Vagina (tissue), 2 donors: ENCODE data around the gene IL3RA. TPM values are rescaled to one million over a fixed set of nuclear protein-coding genes. Genes with fewer than 3 reads are reported as not detected.
"Not testable (repeated sequence)": the region's sequence is repeated elsewhere in the genome, so short reads cannot be mapped to it uniquely, and the experiment has no call there.

Source experiments
- DNase-seq, 2 donors: peaks; one replicate each; pipeline ENCODE4 v3.0.0-alpha.2; 2017; ENCODE audit errors: extremely low spot score in 2 of 2
- H3K27ac ChIP-seq: fragments of 200-600 bp; sonication (generic); one replicate; pipeline ENCODE4 v1.5.1; 2019
- H3K27me3 ChIP-seq: fragments of 200-600 bp; sonication (generic); one replicate; pipeline ENCODE4 v1.5.1; 2019
- H3K36me3 ChIP-seq, 2 donors: fragments of 200-600 bp; sonication (generic); one replicate each; pipeline ENCODE4 v1.5.1; 2017 to 2019
- H3K4me1 ChIP-seq: fragments of 200-600 bp; sonication (generic); one replicate; pipeline ENCODE4 v1.5.1; 2019
- H3K4me3 ChIP-seq, 2 donors: fragments of 200-600 bp; sonication (generic); 1 replicate in 1 of 2; 2 replicates in 1 of 2; pipeline ENCODE4 v1.5.1; 2016 to 2019
- H3K9me3 ChIP-seq: fragments of 200-600 bp; sonication (generic); one replicate; pipeline ENCODE4 v1.5.1; 2019
- POLR2A ChIP-seq, 2 donors: fragments of 450-650 bp; IDR thresholded peaks; one replicate each; pipeline ENCODE4 v1.6.1; 2017; ENCODE audit warnings: antibody characterized with exemption in 2 of 2, mild to moderate bottlenecking in 2 of 2, moderate library complexity in 2 of 2
- POLR2AphosphoS5 ChIP-seq, 2 donors: sonication (generic); formaldehyde crosslinking; IDR thresholded peaks; one replicate each; pipeline ENCODE4 v1.9.0; 2017; ENCODE audit warnings: antibody characterized with exemption in 2 of 2, mild to moderate bottlenecking in 2 of 2, low read depth in 1 of 2; ENCODE audit not compliant: insufficient read depth in 1 of 2
- intact Hi-C: fragments of 100-400 bp; cut with DNase I; formaldehyde crosslinking; loops from one replicate; pipeline ENCODE4 v1.15.1; 2023
- total RNA-seq: library from RNA; depleted of rRNA; stranded (reverse); fragments of >200 nt; gene quantifications from one replicate; pipeline ENCODE4 v1.2.3, GENCODE V29; 2016
- TF ChIP-seq, protein P1 (sequence below), 3 experiments: fragments of 450-650 bp in 2 of 3; fragments of 200-600 bp in 1 of 3; sonication (generic) in 1 of 3; IDR thresholded peaks; one replicate each; pipeline ENCODE4 v1.5.1; 2017 to 2019; ENCODE audit warnings: antibody characterized with exemption in 3 of 3, mild to moderate bottlenecking in 2 of 3, moderate library complexity in 2 of 3

IL3RA gene
- total RNA-seq, 1 donor from 2014 or later: 7.9 TPM

DNA sequence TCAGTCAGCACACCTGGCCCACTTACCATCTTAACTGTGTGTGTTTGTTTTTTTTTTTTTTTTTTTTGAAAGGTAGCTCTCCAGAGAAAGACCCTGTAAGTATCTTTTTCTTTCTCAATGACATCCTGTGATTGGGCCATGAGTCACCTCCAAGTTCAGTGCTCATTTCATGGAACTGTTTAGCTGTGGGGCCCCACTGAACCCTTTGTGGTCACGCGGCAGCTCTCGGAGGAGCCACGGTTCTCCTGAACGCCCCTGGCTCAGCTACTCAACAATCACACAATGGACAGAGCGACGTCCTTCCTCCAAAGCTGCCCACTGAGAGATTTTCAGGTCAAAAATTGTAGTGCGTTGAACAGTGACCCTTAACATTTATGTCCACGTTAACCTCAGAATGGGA is 14.2 kb upstream of the IL3RA start:
- no peak for DNase-seq
- intact Hi-C loops: no loop called here
- no peaks in the 10 kb centered on the region for H3K9me3 ChIP-seq
- no peaks in the 10 kb centered on the region for H3K4me1 ChIP-seq
- H3K27me3 ChIP-seq: no peaks in the 10 kb centered on the region
- no peak overlapping the region for H3K4me3 ChIP-seq
- no peak for TF ChIP-seq POLR2A (IDR thresholded peaks at IDR 0.05)
- TF ChIP-seq, protein P1, sequence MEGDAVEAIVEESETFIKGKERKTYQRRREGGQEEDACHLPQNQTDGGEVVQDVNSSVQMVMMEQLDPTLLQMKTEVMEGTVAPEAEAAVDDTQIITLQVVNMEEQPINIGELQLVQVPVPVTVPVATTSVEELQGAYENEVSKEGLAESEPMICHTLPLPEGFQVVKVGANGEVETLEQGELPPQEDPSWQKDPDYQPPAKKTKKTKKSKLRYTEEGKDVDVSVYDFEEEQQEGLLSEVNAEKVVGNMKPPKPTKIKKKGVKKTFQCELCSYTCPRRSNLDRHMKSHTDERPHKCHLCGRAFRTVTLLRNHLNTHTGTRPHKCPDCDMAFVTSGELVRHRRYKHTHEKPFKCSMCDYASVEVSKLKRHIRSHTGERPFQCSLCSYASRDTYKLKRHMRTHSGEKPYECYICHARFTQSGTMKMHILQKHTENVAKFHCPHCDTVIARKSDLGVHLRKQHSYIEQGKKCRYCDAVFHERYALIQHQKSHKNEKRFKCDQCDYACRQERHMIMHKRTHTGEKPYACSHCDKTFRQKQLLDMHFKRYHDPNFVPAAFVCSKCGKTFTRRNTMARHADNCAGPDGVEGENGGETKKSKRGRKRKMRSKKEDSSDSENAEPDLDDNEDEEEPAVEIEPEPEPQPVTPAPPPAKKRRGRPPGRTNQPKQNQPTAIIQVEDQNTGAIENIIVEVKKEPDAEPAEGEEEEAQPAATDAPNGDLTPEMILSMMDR (IDR thresholded peaks at IDR 0.05): no peak
- TF ChIP-seq POLR2AphosphoS5 (IDR thresholded peaks at IDR 0.05; ENCODE audit: insufficient read depth in 1 of 2, low read depth in 1 of 2): no peak
- no peak overlapping the region for H3K27ac ChIP-seq
- H3K36me3 ChIP-seq: no peaks in the 10 kb centered on the region

DNA sequence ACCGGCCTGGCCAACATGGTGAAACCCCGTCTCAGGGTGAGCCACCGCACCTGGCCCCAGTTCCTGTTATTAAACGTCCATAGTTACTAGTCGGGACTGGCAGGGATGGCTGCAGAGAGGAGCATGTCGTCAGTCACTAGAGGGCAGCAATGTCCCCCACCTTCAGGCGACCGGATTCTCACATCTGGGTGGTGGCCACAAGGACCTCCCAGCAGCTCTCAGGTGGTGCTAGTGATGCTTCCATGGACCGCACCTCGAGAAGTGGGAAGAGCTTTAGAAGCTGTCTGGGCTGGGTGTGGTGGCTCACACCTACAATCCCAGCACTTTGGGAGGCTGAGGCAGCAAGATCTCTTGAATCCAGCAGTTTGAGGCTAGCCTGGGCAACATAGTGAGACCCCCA is 13.3 kb upstream of the IL3RA start:
- no peaks in the 10 kb centered on the region for H3K27me3 ChIP-seq
- H3K36me3 ChIP-seq: no peaks in the 10 kb centered on the region
- no peak overlapping the region for H3K4me3 ChIP-seq
- no peak for DNase-seq
- intact Hi-C loops: no loop called here
- no peak overlapping the region for H3K27ac ChIP-seq
- no peaks in the 10 kb centered on the region for H3K4me1 ChIP-seq
- TF ChIP-seq POLR2AphosphoS5 (IDR thresholded peaks at IDR 0.05; ENCODE audit: insufficient read depth in 1 of 2, low read depth in 1 of 2) (no peak), POLR2A (IDR thresholded peaks at IDR 0.05) (no peak)
- TF ChIP-seq, protein P1 (IDR thresholded peaks at IDR 0.05): no peak
- H3K9me3 ChIP-seq: no peaks in the 10 kb centered on the region

DNA sequence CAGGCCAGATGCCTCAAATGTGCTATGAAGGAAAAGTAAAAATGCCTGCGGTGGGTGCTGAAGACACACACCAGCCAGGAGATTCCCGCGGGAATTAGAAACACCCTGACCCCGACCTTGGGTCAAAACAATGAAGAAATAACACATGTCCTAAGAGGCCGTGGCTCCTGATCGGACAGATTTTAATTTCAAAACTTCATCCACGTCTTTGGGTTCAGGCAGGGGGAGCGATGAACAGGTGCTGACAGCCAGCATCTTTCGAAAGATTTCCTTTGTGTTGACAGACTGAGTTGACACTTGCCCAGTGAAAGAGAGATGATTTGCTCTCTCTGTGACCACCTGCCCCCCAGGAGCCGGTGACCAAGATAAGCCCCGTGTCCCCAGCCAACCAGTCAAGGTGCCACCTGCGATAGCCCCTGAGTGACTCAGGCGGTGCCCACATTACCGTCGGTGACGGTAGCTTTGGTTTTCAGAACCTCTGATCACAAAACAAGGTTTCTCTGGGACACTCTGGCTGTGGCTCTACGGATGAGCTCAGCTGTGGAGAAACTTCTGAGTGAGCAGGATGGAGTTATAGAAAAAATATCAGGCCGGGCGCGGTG is 11.0 kb upstream of the IL3RA start:
- Histone ChIP-seq H3K9me3 (no peaks in the 10 kb centered on the region), H3K27ac (no peak overlapping the region), H3K36me3 (no peaks in the 10 kb centered on the region), H3K27me3 (no peaks in the 10 kb centered on the region), H3K4me1 (no peaks in the 10 kb centered on the region), H3K4me3 (no peak overlapping the region)
- no peak for DNase-seq
- TF ChIP-seq POLR2AphosphoS5 (IDR thresholded peaks at IDR 0.05; ENCODE audit: insufficient read depth in 1 of 2, low read depth in 1 of 2) (no peak), POLR2A (IDR thresholded peaks at IDR 0.05) (no peak)
- TF ChIP-seq, protein P1 (IDR thresholded peaks at IDR 0.05): no peak
- intact Hi-C loops: no loop called here

DNA sequence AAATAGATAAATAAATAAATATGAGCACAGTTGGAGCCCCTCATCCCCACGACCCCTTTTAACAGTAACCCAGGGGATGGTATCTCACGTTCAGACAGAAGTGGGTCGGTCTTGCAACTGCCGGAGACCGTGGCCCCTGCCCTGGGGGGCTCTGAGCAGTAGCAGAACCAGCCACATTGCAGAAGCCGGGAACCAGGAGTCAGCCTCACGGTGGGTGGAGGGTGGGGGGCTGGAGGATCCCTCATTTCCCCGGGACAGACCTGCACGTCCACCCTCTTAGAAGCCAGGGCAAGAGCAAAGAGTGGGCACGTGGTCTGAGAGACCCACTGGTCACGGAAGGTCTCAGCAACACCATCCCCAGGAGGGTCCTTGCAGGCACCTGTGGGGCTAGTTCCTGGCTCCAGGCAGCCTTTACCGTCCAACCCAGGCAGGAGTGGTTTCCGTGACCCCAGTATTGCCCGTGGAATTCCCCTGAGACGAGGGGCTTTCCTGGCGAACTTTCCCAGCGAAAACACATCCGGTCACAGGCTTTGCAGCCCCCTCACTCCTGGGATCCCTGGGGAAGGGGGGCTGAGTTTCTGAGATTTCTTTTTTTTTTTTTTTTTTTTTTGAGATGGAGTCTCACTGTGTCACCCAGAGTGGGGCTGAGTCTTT is 8.8 kb upstream of the IL3RA start:
- TF ChIP-seq, protein P1 (IDR thresholded peaks at IDR 0.05): no peak
- no peak for TF ChIP-seq POLR2A (IDR thresholded peaks at IDR 0.05)
- TF ChIP-seq POLR2AphosphoS5 (IDR thresholded peaks at IDR 0.05; ENCODE audit: insufficient read depth in 1 of 2, low read depth in 1 of 2): no peak

DNA sequence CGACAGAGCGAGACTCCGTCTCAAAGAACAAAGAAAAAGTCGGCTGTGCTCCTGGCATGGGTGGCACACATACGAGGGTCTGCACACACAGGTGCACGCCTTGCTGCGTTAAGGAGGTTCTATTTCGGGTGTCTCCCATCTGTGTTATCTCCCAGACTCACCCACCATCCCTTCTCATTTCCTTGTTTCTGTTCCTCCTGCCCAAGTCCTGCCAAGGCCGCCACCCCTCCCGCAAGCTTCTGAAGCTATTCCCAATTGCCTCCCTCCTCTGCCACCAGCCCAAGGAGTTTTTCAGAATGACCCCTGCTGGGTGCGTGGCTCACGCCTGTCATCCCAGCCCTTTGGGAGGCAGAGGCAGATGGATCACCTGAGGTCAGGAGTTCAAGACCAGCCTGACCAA is 6.0 kb upstream of the IL3RA start:
- no peaks in the 10 kb centered on the region for H3K36me3 ChIP-seq
- TF ChIP-seq POLR2A (IDR thresholded peaks at IDR 0.05): no peak
- TF ChIP-seq, protein P1 (IDR thresholded peaks at IDR 0.05): no peak
- TF ChIP-seq POLR2AphosphoS5 (IDR thresholded peaks at IDR 0.05; ENCODE audit: insufficient read depth in 1 of 2, low read depth in 1 of 2): no peak
- intact Hi-C loops: no loop called here
- DNase-seq: no peak
- H3K9me3 ChIP-seq: no peaks in the 10 kb centered on the region
- no peaks in the 10 kb centered on the region for H3K4me1 ChIP-seq
- H3K4me3 ChIP-seq: no peak overlapping the region
- H3K27me3 ChIP-seq: no peaks in the 10 kb centered on the region
- H3K27ac ChIP-seq: no peak overlapping the region

More for the DNA sequence above, 8.8 kb upstream of the IL3RA start:
- no peak for DNase-seq
- Histone ChIP-seq H3K4me3 (no peak overlapping the region), H3K9me3 (no peaks in the 10 kb centered on the region), H3K27me3 (no peaks in the 10 kb centered on the region), H3K36me3 (no peaks in the 10 kb centered on the region), H3K4me1 (no peaks in the 10 kb centered on the region), H3K27ac (no peak overlapping the region)
- intact Hi-C loops: no loop called here

DNA sequence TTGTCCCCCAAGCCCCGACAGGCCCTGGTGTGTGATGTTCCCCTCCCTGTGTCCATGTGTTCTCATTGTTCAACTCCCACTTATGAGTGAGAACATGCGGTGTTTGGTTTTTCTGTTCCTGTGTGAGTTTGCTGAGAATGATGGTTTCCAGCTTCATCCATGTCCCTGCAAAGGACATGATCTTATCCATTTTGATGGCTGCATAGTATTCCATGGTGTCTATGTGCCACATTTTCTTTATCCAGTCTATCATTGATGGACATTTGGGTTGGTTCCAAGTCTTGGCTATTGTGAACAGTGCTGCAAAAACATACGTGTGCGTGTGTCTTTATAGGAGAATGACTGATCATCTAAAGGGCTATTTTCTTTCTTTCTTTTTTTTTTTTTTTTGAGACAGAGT is 4.2 kb upstream of the IL3RA start:
- H3K4me3 ChIP-seq, DNase-seq, intact Hi-C loops, H3K27ac ChIP-seq, H3K27me3 ChIP-seq, H3K4me1 ChIP-seq, H3K9me3 ChIP-seq, H3K36me3 ChIP-seq: not testable (repeated sequence)
